NCI-H510A treated with DMSO at 0.1 percent for 48 hours (cell line): ENCODE measurements around the gene GRIK4.

Experiments
- DNase-seq: peaks from one replicate; lab custom pipeline; 2025; lab: John Stamatoyannopoulos, UW

Gene GRIK4

GRCh38 chr11:120547811-120548681 lies 36.5 kb downstream of the GRIK4 start:
- no peak for DNase-seq

GRCh38 chr11:120548682-120549209 lies 37.2 kb downstream of the GRIK4 start:
- no peak for DNase-seq

DNA sequence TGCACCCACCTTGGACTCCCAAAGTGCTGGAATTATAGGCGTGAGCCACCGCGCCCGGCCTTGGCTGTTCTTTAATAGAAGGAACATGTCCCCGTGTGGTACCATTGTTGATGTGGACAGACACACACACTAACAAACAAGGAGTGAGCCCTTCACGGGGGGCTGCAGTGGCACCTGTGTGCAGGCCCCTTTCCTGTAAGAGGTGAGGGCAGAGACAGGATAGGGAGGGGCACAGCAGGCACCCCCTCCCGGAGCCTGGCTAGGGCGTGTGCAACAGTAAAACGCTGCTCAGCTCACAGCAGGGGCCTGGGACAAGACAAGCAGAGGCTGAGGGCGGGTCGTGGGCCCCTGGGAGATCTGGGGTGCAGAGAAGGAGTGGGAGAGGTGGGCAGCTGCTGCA lies 37.8 kb downstream of the GRIK4 start:
- DNase-seq, result no peak

DNA sequence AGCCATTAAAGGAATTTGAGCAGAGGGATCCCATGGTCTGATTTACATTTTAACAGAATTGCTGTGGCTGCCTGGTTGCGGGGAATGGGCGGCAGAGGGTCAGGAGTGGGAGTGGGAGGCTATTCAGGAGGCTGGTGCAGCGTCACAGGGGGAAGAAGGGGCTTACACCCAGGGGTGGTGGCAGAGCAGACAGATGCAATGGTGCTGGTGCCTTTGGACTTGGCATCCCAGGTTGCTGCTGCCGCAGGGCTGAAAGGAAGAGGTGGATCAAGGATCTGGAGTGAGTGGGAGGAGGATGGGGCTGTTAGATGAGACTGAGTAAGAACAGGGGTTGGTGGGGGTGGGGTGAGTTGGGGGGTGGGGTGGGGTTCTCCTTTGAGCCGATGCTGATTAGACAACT lies 38.5 kb downstream of the GRIK4 start:
- DNase-seq, result no peak

DNA sequence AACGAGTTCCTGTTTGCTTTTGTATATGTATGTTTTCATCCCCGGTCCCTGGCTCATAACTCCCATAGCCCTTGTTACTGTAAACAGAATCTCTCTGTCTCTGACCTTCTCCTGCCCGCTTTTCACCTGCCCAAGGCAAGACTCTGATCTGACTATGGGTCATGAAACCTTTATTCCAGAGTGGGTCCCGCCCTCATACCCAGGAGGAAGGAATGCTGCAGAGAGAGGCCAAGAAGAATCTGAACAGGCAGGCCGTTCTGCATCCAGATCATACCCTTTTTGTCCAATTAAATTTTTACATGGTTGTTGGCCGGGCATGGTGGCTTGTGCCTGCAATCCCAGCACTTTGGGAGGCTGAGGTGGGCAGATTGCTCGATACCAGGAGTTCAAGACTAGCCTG lies 39.6 kb downstream of the GRIK4 start:
- no peak for DNase-seq

DNA sequence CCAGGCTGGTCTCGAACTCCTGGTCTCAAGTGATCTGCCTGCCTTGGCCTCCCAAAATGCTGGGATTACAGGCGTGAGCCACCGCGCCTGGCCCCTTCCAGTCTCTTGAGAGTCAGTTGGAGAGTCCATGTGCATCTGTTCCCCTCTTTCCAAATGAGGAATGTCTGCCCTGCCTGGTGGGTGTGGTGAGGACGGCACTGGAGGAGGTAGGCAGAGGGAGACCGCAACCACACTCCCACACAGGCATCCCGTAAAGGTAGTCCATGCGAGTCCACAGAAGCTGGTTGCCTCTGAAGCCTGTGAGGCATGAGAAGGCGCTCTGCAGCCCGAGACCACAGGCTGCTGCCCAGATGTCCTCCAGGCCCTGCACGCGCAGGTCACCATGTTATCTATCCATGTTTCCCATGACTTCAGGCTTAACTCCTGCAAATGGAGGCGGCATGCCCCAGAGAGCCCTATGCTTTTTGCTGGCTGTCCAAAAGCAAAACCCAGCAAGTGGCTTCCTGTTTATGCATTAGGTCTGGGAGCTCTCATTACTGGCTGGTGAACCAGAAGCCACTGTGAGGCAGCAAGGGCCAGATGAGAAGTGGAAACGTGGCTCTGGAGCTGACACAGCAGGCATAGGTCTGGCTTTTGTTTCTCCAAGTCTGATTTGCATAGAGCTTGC lies 43.4 kb downstream of the GRIK4 start:
- no peak for DNase-seq

- no peak for DNase-seq
Measured at GRCh38 chr11:120555433-120555773, 43.9 kb downstream of the GRIK4 start.

GRCh38 chr11:120556797-120557196 lies 45.2 kb downstream of the GRIK4 start:
- no peak for DNase-seq

DNA sequence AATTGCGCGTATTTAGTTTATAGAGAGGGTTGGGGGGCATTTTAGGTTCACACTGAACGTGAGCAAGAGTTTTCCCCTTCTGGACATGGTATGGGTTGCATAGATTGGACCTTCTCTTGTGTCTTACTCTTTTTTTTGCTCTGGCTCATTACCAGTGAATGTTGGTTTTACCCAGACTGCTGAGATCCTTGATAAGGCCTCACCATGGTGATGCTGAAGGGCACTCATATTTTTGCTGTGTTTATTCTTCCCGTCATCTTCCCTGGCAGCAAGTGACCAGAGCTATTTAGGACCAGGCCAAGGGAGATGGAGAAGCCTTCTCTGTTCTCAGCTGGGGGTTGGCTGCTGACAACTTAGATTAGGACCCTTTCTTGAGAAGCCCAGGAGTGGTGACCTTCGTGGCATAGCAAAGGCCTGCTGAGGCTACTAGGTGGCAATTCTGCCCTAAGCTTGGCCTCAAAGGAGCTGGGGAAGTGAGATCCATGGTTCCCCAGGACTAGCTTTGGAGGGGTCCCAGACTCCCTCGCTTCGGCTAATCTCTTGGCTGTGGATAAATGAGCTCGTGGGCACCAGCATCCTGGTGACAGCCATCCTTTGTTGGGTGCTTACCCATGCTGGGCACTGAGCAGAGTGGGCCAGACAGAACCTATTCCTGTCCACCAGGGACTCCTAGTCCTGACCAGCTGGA lies 47.3 kb downstream of the GRIK4 start:
- no peak for DNase-seq

GRCh38 chr11:120561286-120561685 lies 49.7 kb downstream of the GRIK4 start:
- DNase-seq, result no peak

- no peak for DNase-seq
Measured at GRCh38 chr11:120562806-120563425, 51.4 kb downstream of the GRIK4 start.

GRCh38 chr11:120563703-120564572 lies 52.4 kb downstream of the GRIK4 start:
- DNase-seq, result no peak

DNA sequence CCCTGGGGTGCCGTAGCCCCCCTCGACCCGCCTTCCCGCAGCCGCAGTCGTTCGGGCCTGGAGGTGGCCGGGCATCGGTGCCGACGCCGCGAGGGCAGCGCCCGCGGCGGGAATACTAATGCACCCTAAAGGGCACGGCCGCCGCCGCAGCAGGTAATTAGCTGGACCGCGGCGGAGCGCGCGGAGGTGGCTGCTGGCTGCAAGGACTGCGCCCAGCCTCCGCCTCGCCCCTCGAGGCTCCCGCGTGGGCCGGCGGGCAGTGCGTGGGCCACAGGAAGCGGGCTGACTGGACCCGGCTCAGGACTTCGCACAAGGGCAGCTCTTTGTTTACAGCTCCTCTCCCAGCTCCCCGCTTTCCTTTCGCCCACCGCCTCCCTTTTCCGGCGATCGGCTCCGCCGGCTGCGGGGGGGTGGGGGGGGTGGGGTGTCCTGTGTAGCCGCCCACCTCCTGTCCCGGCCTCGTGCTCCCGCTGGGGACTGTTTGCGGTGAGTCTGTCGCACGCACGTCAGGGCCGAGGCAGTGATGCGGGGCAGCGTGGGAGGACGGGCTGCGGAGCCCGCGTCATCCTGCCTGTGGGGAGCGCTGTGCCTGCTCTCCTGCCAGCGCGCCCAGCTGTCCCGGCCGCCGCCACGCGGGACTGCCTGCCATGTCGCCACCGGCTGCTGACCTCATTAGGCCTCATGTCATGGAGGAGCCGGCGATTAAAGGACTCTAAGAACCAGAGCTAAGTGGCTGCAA lies 53.2 kb downstream of the GRIK4 start:
- no peak for DNase-seq

DNA sequence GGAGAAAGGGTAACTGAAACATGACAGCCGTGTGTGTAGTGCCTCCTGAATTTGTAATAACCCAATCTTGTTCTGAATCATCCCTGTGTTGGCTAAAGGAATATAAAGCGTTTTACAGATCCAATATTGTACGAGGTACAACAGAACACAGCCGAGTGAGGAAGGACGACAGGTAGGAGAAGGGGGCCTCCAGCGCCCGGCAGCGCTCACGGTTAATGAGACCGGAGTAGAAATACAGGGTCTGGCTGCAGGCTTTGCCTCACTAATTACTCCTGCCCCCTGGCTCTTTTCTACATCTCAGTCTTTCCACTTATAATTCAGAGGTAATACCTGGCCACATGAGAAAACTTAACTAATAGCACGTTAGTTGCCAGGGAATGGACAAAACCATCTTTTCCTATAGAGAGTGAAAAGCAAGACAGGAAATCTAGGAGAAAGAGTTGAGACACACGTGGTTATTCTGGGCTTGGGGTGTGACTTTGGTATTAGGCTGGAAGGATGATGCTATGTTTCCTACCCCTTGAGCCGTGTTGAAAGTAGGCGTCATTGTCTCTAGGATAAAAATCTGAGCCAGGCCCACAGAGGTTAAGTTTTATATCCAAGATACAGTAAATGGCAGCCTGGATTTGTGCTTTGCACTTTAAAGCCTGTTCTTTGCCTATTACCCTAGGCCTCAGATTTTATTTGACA lies 54.1 kb downstream of the GRIK4 start:
- no peak for DNase-seq

GRCh38 chr11:120566176-120566575 lies 54.6 kb downstream of the GRIK4 start:
- no peak for DNase-seq

DNA sequence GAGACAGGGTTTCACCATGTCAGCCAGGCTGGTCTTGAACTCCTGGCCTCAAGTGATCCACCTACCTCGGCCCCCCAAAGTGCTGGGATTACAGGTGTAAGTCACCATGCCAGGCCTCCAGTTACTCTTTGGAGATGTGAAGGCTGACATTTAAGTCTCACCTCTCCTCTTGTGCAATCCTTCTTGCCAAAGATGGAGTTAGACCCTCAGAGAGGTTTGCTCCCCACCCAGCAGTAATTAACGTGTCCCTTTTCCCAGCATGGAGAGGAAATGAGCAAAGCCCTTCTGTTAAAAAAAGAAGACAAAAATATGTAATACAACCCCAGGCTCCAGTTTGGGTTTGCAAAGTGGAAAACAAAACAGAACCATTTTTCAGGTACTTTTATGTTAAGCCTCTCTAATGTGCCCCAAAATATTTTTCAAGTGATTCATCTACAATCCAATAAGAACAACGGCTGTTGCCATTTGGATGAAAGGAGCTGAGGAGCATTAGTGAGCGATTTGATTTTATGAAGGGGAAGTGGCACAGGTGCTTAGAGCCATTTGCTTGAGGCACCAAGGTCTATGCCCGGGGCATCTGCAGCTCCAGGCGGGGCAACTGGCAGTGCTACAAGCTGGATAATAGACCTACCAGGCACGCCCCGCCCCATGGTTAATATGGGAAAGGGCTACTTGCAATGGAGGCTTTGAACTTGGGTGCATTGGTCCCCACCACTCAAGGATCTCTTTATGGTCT lies 57.2 kb downstream of the GRIK4 start:
- DNase-seq, result no peak

GRCh38 chr11:120569861-120570260 lies 58.3 kb downstream of the GRIK4 start:
- no peak for DNase-seq

GRCh38 chr11:120571476-120571875 lies 59.9 kb downstream of the GRIK4 start:
- DNase-seq, result no peak

- no peak for DNase-seq
Measured at GRCh38 chr11:120573756-120574354, 62.3 kb downstream of the GRIK4 start.
